Right lung (tissue), 5 donors: ENCODE data around the gene NF1. TPM values are rescaled to one million over a fixed set of nuclear protein-coding genes. Genes with fewer than 3 reads are reported as not detected.
A peak's percentile ranks its signal among the peaks of the same experiment; 100 is the strongest.

Source experiments
- DNase-seq, 2 donors: peaks; one replicate each; pipeline ENCODE4 v3.0.0-alpha.2; 2013
- polyA plus RNA-seq, 5 donors: library from polyadenylated mRNA; unstranded; fragments of 120-200 nt; gene quantifications; one replicate each; pipeline versions ENCODE4 v1.2.1 to v1.2.3, GENCODE V29; 2013; ENCODE audit warnings: inconsistent platforms in 1 of 5, low replicate concordance in 1 of 5; ENCODE audit not compliant: insufficient read length in 5 of 5, insufficient read depth in 1 of 5

Gene NF1
- polyA plus RNA-seq, 5 donors, result 28.4 to 50.1 (median 47.0) TPM

DNA sequence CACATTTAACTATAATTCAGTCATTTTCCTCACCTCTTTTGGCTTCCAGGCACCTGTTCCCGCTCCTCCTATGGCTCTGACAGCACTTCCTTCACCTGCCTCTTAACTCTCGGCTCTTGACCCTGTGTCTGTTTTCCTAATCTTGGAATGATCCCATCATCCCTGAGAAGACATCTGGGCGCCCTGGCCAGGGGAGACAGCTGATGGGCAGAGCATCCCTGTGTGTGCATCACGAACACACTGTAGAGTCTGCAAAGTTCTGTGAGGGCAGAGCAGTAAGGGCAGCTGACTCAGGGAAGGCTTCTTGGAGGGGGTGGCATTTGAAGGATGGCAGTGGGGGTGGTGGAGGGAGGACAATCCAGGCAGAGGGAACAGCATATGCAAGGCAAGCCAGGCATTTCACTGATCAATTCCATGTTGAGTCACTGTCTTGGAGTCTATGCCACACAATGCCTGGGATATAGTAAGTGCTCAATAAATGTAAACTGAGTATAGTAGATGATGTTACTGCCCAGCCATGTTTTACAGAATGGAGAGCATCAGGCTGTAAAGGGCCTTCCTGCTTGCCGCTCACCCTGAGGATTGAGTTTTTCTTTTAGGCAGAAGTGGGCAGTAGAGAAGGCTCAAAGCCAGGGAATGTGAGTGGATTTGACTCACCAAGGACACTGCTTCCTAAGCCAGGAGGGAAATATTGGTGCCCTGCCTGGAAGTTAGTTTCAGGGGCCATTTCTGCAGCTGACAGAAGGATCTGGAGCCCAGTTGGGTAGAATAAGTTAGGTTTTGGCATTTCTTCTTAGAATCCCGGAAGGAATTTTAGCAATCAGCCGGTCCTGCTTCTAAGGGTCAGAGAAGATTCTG, 290.9 kb downstream of the NF1 start:
- no peak for DNase-seq

DNA sequence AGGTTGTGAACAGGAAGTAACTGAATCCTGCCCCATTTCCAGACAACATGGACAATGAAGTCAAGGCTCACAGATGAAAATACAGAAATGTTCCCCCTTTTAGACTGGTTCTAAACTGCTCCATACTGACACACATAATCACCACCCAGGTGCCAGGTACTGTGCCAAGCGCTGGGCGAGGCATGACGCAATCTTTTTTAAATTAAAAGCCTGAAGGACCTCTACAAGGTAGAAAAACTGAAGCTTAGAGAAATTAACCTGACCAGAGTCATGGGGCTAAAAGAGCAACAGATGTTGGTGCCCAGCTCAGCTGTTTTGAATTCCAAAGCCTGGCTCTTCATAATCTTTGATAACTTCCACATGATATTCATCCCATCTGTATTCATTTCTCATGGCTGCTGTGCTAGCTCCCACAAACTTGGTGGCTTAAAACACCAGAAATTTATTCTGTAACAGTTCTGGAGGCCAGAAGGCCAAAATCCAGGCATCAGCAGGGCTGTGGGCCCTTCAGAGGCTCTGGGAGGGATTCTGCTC, 291.8 kb downstream of the NF1 start:
- no peak for DNase-seq

DNA sequence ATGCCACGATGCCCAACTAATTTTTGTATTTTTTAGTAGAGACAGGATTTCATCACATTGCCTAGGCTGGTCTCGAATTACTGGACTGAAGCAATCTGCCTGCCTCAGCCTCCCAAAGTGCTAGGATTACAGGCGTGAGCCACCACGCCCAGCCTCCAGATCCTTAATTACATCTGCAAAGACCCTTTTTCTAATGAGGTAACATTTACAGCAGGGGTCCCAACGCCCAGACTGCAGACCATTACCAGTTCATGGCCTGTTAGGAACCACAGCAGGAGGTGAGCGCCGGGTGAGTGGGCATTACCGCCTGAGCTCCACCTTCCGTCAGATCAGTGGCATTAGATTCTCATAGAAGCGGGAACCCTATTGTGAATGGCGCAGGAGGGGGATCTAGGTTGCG, 292.7 kb downstream of the NF1 start:
- no peak for DNase-seq

DNA sequence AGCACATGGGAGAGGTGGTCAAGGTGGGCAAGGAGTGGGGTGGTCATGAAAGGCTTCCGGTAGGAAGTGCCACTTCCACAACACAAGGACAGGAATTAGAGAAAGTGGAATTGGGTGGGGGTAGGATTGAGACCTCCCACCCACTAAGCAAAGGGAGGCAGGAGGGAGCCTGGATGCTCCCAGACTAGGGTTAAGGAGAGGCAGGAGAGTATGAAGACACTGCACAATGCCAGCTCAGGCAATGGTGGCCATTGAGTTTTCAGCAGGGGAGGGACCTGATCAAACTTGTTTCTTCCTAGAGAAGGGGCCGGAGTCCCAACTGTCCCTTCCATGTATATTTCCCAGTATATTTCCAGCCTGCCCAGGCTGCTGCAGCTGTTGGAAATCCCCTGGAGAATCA, 293.6 kb downstream of the NF1 start:
- no peak for DNase-seq

DNA sequence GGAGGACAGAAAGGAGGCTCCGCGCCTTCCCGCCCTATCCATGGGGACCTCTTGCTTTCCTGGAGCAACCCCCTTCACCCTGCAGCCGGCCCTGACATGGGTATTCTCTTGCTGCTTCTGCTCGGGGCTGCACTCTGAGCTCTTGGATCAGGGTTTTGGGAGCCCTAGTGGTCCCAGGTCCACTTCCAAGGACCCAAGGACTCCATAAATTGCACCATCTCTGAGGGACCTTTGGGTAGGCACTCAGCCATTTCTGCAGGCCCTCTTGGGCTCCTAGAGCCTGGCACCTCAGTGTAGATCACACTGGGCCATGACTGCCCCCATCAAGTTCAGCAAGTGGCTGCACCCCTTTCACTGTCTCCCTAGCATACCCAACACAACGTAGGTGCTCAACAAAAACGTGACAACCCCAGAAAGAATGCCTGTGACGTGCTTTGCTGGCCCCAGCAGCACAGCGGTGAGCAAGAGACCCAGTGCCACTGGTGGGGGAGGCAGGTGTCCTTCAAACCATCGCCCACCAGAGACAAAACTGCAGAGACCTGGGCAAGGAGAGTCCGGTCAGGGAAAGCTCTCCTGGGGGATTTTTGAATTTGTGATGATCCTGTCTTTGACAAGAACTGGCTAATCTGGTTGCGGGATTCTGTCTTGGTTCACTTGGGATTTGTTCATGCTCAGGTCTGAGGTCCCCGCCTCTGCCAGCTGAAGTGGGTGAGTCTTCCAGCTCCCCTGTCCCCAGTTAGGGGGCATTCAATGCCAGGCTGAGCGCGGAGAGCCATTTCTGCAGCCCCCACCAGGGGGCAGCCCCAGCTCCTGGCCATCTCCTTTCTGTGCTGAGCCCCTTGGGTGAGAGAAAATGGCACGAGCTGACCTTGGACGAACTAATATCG, 294.2 kb downstream of the NF1 start:
- no peak for DNase-seq

DNA sequence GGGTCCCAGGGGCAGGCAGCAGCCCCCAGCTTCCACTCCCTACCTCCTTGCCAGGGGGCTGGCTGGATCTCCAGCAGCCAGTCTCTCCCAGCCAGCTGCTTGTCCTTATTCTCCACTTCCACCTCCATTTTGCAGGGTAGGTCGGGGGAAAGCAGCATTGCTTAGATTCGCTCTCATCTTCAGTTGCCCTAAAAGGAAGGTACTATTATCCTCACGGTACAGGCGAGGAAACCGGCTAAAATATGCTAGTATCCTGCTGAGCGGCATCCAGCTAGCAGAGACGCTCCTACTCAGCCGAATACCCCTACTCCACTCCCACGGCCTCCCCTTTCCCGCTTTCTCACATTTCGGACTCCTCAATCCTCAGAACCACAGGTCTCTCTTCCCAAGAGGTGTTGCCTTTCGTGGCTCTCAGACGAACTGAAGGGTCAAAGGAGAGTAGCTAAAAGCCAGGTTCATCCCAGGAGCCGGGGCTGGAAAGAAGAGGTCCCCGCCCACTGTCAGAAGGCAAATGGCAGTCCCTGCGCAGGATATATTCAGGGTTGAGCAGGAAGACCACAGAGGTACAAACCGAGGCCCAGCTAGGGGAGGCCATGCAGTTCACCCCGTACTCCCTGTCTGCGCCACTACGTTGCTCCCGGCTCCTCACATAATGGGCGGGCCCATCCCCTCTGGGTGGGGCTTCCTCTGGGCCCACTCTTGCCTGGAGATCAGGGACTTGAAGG, 295.0 kb downstream of the NF1 start:
- no peak for DNase-seq

DNA sequence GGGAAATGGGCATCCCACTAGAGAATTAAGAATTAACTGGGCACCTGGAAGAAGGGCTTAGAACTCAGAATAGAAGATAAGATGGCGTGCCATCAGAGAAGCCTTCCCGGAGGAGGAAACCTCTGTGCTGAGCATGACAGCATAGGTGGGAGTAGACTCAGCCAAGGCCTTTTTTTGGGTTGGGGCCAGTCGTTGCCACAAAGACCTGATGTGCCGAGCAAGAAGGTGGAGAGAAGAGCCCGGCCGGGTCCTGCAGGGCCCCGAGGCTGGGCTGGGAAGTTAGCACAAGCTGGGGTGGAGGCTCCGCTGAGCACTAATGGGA, 295.6 kb downstream of the NF1 start:
- no peak for DNase-seq

DNA sequence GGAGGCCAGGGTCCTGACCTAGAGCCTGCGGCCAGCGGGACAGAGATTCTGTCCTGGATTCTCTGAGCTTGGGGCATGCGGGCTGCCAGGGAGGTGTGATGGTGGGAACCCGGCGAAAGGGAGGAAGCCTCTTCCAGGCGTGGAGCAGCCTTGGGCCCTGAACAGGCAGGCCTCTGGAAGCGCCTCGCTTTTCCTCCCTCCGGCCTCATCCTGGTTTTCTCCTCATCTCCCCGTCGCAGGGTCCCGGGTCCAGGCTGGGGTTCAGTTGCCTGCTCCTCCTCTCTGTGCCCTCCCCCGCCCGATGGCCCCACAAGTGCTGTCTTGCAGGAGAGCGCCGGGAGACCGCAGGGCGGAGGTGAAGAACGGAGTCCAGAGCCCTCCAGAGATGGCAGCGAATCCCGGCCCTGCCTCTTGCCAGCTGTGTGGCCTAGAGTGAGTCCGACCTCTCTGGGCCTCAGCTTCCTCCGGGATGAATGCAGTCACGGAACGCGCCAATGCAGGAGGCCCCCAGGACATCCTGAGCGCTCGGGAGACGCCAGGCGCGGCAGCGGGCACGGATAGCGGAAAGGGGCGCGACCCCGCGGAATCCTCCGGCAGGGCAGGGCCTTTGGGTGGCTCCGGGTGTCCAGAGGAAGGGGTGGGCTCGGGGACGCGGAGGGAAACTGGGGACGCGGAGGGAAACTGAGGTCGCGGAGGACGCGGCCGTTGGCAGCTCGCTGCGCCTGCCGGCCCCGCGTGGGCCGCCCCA, 296.1 kb downstream of the NF1 start:
- DNase-seq, result no peak

DNA sequence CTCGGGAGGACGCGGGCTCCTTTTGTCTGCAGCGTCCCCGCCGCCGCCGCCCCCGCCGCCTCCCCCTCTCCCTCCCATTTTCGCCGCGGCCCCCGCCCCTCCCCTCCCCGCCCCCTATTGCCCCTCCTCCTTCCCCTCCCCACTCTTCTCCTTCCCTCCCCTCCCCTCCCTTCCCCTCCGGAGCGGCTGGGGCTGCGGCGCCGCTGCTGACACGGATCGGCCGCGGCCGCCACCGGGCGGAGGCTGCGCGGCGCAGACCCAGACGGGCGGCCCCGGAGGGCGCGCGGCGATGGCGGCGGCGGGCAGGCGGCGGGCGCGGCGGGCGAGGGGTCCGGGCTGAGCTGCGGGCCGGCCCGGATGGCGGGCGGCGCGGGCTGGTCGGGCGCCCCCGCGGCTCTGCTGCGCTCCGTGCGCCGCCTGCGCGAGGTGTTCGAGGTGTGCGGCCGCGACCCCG, 296.7 kb downstream of the NF1 start, which contains the start of gene RAB11FIP4:
Gene RAB11FIP4 (plus strand): TSS at position 180 of the 454 bp plus-strand sequence. CDS start 178 bp downstream, at position 358.
- DNase-seq, result no peak

DNA sequence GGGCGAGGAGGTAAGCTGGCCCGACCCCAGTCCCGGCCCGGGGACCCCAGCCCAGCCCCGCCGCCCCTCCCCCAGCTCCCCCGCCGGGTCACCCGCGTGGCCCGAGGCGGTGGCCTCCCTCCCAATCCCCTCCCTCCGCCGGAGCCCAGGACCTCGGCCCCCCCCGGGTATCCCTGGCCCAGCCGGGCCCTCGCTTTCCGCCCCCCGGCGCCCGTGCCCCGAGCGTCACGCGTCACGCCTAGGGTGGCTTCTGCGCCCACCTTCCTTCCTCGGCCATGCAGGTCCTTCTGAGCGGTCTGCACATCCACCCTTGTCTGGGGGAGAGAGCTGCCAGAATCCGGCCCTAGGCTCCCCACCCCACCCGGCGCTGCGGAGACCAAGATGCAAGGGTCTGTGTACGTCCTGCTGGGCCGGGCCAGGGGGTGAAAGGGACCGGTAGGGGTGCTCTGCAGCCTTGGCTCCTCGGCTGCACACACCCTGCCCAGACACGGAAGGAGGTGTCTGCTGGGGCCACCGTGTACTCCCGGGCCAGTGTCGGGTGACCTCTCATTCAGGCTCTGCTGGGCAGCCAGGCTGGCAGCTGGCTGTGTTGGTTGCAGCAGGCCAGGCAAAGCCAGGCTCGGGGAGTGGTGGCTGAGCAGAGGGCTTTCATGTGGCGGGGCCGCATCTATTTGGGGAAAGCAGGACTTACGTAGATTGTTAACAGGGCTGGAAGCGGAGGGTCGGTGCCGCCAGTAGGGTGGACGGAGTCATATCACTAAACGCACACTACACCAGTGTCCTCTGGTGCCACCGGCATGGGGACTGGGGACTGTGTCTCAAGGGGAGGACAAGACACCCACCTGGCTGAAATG, 297.5 kb downstream of the NF1 start:
- no peak for DNase-seq

DNA sequence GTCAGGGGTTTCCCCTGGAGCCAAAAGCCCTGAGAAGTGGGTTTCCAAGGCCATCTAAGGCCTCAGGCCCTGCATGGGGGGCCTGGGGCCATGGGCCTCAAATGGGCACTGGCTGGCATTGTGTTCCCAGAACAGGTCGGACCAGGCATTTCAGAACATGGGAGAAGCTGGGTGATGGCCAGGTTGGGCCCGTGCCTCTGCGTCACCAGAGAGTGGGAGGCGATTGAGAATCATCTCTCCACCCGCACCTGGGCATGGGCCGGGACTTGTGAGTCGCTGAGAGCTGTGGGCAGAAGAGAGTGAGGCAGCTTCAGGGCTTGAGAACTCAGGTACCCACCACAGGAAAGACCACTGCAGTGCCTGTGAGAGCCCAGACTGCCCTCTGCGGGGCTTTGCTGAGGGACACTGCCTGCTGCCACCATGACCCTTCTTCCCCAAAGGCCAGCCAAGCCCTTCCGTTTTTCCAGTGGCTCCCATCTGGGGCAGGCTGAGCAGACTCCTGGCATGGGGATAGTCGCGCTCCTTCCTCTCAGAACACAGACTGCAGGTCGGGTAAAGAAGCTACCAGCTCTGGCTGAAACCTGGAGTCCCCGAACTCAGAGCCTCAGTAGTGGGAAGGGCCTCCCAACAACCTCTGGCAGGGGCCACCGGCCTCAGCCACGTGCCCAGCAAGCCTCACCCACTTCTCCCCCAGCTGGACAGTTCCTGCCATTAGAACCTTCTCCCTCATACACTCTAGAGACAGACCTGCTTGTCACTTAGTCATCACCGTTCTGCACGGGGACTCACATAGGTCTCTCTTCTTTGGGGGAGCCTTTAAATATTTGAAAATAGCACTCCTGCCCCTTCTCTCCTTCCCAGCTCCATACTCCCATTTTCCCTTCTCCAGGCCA, 298.3 kb downstream of the NF1 start:
- DNase-seq, result no peak

DNA sequence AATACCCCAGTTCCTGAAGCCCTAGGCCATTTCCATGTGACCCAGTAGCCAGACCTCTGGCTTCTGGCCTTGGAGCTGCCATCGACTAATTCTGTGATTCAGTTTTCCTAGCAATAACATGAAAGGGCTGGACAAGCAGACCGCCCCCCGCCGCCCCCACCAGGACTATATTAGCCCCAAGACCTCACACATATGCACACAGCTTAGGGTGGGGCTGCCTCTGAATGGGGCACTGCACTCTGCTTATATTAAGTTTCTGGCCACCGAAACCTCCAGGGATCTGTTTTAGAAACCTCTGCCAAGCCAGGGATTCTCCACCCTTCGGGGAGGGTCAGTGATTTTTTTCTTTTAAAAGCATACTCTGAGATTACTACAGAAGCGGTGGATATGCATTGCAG, 299.0 kb downstream of the NF1 start:
- DNase-seq, result no peak

DNA sequence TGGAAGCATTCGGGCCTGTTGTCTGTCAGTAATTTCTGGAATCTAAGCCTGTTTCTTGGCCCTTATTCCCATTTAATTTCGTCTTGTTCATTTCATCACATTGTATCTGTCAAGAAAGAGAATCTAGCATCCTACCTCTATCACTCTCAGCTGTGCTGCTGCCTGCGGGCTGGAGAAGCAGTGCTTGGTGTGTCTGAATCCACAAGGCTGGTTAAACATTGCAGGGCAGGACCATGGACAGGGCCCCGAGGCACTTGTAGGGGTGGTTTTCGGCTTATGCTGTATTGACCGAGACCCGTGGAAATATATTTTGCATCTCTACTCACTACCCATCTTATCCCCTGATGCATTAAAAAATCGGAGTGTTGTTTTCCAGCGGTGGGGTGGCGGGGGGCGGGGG, 299.8 kb downstream of the NF1 start:
- peak; percentile 72 to 79 for DNase-seq

DNA sequence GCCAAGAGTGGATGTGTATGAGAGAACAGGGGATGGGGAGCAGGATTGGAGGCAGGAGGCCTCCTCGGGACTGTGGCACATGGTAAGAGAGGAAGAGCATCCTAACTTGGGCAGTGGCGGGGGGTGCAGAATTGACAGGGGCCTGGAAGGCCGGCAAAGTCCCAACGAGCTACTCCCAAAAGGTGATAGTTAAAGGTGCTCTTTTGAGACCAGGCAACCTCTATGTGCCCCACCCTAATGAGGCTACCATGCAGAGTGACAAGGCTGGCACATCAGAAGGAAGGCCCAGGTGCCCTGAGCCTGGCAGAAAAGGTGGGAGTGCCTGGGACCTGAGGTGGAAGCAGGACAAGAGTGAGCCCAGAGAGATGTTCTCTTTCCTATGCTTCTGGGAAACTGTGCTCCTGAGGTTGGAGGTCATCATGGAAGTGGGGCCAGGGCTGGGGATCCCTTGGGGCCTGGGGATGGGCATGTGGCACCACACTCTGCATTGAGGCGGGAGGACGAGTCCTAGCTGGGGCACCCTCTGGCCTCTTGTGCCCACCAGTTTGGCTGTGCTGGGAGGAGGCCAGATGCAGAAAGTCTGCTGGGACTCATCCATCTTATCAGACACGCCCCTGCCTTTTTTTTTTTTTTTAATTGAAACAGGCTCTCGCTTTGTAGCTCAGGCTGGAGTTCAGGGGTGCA, 302.6 kb downstream of the NF1 start:
- DNase-seq, result no peak

DNA sequence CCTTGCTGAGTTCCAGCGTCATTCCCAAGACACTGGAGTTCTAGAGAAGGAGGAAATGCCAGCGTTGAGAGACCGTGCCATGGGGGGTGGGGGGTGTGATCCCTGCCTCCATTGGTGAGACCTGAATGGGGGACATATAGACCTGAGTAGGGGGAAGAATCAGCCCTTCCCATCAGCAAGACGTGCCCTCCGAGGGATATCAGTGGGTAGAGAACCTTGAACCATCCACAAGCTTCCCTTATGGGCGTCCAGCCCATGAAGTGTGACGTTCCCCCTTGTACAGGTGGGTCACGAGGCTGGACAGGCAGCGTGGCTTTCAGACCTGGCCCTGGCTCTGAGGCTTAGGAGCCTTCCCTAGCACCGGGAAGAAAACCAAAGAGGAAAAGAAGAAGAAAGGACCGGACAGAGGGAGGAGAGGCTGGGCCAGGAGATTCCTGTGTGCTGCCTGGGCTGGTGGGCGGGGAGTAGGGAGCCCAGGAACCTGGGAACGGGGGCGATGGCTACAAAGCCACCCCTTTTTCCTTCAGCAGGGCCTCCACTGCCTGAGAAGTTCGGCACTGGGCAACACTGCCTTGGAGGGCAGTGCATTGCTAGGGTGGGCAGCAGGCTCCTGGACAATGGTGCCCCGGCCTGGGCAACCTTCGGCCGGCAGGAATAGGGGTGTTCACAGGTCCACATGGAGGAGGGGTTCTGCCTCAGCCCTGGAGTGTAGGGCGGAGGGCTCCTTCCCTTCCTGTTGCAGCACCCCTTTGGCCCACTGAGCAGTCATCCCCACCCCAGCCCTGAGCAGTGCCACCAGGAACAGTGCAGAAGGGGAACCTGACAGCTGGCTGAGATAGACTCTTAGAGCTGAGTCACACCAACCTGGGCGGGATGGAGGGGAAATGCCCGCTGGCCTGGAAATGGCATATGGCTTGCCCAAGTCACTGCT, 303.9 kb downstream of the NF1 start:
- no peak for DNase-seq

DNA sequence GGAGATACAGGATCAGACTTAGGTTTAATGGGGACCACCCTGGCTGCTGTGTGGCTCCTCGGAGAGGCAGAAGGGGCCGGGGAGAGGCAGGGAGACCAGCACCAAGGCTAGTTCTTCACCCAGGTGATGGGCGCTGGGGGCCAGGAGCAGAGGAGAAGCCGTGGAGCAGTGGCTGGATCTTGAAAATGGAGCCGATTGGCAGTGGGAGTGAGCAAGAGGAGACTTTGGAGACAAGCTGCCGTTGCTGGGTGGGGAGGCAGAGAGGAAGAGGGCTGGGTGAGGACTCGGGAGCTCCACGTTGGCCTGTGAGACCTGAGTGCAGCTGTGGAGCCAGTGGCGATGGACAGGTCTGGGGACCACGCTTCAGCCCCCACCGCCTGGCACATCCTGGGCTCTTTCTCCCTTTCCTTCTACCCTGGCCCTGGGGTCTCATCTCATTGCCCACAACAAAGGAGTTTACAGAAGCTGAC, 305.7 kb downstream of the NF1 start:
- no peak for DNase-seq
